Measurements from ENCODE around the gene LILRA2. TPM values are rescaled to one million over a fixed set of nuclear protein-coding genes. Genes with fewer than 3 reads are reported as not detected.
"Not testable (repeated sequence)": the region's sequence is repeated elsewhere in the genome, so short reads cannot be mapped to it uniquely, and the experiment has no call there.

LILRA2 gene
- polyA plus RNA-seq, 3 donors, result 0.55 to 0.92 (median 0.58) TPM

DNA sequence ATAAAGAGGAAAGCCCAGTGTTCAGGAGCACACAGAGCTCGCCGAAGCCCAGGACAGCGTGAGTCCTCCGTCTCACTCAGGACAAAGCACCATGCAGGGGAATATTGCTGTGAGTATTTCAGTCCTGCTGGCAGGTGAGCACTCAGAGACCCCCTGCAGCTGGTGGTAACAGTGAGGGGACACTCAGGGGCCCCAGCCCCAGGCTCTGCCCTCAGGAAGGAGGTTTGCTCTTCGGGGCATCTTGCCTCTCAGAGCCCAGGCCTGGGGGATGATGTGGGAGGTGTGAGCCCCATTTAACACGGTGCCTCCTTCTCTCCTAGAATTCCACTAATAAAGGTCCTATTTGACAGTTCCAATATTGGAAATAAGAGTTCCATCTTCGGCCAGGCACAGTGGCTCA lies 34.6 kb downstream of the LILRA2 start:
- DNase-seq (ENCODE audit: low read depth in 3 of 3, low spot score in 2 of 3), result no peak

DNA sequence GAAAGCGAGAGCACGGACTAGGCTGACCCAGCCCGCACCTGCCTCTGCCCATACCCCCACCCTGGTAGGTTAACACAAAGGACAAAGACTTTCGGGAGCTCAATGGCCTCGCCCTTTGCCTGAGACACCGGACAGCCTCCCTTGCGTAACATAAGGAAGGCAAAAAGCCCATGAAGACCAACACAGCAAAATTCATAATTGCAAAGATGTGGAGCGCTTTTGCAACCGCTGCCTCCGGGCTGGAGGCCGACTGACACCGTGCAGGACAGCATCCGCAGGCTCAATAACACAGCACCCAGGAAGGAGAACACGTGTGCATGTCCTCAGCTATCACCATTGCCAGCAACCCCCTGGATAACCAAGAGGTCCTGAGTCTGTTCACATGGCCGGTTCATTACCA lies 35.2 kb downstream of the LILRA2 start:
- DNase-seq (ENCODE audit: low read depth in 3 of 3, low spot score in 2 of 3), result no peak

DNA sequence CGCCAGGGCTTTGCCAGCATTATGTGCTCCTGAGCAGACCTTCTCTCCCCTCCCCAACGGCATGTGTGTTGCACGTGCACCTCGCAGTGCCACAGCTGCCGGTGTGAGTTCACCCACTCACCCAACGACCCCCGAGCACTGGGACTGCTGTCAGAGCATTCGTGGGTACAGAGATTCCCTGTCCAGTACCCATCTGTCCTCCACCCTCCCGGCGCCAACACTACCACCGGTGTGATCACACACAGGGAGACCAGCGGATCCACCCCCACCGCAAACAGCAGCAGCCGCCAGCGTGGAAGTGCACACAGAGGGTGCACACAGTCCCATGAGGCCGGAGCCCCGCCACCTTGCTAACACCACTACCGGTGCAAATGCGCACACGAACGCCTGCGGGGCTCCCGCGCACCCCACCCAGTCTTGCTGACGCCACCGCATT lies 35.8 kb downstream of the LILRA2 start:
- DNase-seq (ENCODE audit: low read depth in 3 of 3, low spot score in 2 of 3), result no peak

DNA sequence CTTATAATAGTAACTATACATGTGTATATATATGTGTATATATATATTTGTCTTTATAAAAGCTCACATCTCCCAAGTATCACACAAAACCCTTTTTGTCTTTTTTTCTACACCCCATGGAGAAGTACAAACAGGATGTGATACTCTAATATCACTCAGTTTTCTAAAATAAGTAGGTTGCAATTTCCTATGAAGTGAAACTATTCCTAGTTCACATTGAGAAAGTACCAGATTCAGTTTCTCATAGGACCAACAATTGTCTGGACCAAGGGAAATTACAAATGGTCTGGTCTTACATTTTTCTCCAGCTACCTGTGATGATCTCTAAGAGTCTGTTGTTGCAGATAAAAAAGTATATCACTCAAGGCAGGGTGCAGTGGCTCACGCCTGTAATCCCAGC lies 38.8 kb downstream of the LILRA2 start:
- DNase-seq (ENCODE audit: low read depth in 3 of 3, low spot score in 2 of 3), result no peak

DNA sequence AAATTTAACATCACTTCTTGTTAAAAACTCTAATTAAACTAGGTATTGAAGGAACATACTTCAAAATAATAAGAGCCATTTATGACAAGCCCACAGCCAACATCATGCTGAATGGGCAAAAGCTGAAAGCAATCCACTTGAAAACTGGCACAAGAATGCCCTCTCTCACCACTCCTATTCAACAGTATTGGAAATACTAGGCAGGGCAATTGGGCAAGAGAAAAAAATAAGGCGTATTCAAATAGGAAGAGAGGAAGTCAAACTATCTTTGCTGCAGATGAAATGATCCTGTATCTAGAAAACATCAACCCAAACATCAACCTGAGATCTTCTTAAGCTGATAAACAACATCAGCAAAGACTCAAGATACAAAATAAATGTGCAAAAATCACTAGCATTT lies 41.1 kb downstream of the LILRA2 start:
- DNase-seq (ENCODE audit: low read depth in 3 of 3, low spot score in 2 of 3), result no peak

DNA sequence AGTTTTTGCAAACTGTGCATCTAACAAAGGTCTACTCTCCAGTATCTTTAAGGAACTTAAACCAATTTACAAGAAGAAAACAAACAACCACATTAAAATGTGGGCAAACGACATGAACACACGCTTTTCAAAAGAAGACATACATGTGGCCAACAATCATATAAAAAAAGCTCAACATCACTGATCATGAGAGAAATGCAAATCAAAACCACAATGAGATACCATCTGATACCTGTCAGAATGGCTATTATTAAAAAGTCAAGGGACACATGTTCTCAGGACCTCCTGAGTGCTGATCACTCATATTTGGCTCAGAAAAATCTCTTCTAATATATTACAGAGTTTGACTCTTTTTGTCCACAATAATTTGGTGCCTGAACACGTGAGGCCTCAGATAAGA lies 42.5 kb downstream of the LILRA2 start:
- no peak for DNase-seq (ENCODE audit: low read depth in 3 of 3, low spot score in 2 of 3)

DNA sequence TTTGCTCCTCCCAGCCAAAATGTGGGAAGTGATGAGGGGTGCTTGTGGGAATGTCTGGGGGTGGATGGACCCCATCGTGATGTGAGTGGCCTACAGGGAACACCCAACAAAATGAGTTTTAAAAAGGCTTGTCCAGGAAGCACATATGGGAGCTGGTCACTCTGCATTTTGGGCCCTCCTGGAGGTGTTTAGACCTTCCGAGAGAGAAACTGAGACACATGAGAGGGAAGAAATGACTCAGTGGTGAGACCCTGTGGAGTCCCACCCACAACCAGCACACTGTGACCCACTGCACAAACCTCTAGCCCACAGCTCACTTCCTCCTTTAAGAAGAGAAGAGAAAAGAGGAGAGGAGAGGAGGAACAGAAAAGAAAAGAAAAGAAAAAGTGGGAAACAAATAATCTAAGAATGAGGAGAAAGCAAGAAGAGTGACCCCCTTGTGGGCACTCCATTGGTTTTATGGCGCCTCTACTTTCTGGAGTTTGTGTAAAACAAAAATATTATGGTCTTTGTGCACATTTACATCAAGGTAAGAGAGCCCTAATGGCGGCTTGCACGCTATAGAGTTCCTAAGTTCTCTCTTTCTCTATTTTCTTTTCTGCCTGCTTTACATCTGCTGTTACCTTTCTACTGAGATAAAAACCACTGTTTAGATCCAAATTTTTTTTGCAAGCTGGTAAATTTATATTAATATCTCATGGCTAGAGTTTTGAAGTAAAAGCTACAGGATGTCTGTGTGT lies 43.4 kb downstream of the LILRA2 start:
- DNase-seq (ENCODE audit: low read depth in 3 of 3, low spot score in 2 of 3), result no peak

DNA sequence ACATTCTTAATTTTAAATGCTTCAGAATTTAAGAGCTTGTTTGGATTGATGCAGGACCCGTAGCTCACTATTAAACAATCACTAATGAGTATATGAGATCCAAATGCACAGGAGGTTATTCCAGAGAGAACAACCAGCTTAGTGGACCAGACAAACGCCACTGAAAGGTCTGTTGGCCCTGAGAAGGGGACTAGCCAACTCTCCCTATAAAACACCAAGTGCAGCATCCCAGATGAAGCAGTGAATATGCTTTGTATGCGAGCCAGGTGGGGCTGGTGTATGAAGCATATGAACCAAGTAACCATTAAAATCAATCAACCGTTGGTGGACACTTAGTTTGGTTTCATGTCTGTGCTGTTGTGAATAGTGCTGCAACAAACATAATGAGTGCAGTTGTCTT lies 46.9 kb downstream of the LILRA2 start:
- no peak for DNase-seq (ENCODE audit: low read depth in 3 of 3, low spot score in 2 of 3)

DNA sequence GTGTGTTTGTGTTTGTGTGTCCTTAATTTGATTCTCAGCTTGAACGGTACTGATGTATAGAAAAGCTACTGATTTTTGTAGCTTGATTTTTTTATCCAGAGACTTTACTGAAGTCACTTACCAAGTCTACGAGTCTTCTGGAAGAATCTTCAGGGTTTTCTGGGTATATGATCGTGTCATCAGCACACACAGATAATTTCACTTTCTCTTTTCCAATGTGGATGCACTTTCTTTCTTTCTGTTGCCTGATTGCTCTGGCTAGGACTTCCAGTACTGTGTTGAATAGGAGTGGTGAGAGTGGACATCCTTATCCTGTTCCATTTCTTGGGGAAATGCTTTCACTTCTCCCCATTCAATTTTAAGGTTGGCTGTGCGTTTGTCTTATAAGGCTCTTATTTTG lies 48.8 kb downstream of the LILRA2 start:
- DNase-seq (ENCODE audit: low read depth in 3 of 3, low spot score in 2 of 3), result no peak

DNA sequence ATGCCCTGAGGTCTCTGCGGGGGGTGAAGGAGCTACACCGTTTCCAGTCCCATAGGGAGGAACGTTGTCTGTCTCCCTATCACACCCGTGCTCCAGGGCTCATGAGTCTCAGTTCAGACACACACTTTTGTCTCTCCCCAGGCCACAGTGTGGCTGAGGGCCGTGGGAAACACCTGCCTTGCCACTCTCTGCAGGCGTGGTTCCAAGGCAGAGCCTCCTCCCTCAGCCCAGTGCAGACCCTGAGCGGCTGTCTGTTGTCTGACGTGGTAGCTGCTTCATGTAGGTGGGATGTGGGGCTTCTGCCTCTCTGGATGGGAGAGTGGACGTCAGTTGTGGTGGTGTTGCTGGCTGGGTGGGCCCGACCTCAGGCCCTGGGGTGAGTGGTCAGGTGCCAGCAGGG lies 50.6 kb downstream of the LILRA2 start:
- DNase-seq (ENCODE audit: low read depth in 3 of 3, low spot score in 2 of 3), result not testable (repeated sequence)

DNA sequence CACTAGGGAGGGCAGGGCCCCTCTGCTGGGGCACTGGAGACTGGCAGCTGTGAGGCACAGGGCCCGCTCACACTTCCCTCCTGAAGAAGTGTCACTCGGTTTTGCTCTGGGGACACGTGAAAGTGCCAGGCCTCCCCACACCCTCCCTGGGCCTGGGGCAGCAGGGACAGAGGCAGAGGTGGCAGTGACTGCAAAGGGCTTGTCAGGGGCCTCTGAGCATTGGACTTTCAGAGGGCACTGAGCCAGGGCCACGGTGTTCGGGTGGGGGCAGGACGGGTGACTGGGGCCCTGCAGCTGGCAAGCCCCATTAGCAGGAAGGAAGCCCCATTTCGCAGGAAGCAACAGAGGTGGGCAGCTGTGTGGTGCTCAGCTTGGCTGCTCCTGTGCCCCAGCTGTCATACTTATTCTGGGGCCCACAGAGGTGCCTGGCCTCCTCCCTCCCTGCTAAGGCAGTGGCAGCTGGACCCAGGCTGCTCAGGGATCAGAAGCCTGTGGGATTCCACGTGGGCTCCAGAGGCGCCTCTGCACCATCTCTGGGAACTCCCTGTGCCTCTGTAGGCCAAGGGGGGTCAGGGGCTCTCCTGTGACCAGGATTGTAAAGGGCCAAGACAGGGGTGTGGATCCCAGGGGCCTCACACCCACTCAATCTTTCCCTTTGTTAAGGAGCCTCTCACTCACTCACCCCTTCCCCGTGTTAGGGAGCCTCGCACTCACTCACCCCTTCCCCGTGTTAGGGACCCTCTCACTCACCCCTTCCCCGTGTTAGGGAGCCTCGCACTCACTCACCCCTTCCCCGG lies 51.5 kb downstream of the LILRA2 start:
- DNase-seq (ENCODE audit: low read depth in 3 of 3, low spot score in 2 of 3), result not testable (repeated sequence)

DNA sequence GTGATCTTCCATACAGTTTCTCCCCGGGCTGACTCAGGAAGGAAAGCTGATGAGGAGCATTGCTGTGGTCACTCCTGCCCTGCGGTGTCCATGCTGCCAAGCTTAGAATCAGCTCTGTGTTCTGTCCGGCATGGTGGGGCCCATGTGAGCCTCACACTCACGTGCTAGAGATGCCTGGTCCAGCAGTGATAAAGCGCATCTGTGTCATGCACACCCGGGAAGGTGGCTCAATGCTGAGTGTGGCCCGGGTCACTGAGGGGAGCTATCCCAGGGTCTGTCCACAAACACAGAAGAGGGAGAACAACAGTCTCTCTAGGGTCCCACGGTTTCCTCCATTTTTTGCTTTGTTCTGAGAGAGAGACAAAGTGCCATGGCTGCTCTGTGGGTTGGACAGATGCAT lies 53.2 kb downstream of the LILRA2 start:
- DNase-seq (ENCODE audit: low read depth in 3 of 3, low spot score in 2 of 3), result no peak

DNA sequence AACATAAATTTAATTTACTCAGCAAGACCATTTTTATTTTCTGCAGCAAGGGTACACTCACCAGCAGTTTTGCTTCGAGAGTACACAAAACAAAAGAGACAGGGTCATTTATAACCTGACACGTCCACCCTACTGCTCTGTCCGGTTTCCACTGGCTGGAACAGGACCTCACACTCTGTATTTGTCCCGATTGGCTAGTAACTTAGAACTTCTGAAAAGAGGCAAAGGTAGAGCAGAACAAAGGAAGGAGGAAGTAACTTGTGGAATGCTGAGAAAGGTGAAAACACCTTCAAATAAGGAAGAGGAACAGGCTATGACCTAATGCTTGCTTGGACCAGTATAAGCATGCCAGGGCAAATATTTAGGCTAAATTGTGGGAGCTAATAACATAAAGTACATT lies 54.3 kb downstream of the LILRA2 start:
- DNase-seq (ENCODE audit: low read depth in 3 of 3, low spot score in 2 of 3), result not testable (repeated sequence)

DNA sequence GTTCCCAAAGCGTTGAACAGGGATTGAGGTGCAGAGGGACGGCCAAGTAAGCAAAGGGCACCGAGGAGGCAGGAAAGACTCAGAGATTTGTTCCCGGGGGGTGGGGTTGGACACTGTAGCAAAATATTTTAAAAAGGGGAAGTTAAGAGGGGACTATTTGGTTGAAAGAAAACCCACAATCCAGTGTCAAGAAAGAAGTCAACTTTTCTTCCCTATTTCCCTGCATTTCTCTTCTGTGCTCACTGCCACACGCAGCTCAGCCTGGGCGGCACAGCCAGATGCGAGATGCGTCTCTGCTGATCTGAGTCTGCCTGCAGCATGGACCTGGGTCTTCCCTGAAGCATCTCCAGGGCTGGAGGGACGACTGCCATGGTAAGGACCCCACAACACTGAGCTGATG lies 56.7 kb downstream of the LILRA2 start, which contains the start of gene LILRB1:
TSS of gene LILRB1 (plus strand) at position 223 of the 400 bp plus-strand sequence. CDS start 590 bp downstream, outside the sequence.
- DNase-seq (ENCODE audit: low read depth in 3 of 3, low spot score in 2 of 3), result not testable (repeated sequence)

DNA sequence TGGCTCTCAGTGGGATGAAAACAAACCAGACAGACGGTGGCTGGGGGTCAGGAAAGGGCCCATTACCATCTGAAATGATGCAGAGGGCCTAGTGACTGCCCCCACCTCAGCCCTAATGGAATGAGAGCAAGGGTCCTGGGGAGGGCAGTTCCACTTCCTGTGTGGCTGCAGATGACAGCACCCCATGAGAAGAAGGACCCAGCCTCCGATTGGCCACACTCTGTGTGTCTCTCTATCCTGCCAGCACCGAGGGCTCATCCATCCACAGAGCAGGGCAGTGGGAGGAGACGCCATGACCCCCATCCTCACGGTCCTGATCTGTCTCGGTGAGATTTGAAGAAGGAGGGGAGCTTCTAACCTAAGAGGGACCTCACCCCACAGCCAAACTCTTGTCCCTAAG lies 57.2 kb downstream of the LILRA2 start:
- DNase-seq (ENCODE audit: low read depth in 3 of 3, low spot score in 2 of 3), result no peak

DNA sequence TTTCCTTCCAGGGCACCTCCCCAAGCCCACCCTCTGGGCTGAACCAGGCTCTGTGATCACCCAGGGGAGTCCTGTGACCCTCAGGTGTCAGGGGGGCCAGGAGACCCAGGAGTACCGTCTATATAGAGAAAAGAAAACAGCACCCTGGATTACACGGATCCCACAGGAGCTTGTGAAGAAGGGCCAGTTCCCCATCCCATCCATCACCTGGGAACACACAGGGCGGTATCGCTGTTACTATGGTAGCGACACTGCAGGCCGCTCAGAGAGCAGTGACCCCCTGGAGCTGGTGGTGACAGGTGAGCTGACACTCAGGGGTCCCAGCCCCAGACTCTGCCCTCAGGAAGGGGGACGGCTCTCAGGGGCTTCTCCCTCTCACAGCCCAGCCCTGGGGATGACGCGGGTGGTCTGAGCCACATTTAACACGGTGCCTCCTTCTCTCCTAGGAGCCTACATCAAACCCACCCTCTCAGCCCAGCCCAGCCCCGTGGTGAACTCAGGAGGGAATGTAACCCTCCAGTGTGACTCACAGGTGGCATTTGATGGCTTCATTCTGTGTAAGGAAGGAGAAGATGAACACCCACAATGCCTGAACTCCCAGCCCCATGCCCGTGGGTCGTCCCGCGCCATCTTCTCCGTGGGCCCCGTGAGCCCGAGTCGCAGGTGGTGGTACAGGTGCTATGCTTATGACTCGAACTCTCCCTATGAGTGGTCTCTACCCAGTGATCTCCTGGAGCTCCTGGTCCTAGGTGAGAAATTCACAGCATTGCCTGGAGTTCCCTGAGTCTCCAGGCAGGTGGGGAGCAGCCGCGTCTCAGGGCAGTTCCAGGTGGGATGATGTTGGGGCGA lies 58.1 kb downstream of the LILRA2 start:
- not testable (repeated sequence) for DNase-seq (ENCODE audit: low read depth in 3 of 3, low spot score in 2 of 3)

DNA sequence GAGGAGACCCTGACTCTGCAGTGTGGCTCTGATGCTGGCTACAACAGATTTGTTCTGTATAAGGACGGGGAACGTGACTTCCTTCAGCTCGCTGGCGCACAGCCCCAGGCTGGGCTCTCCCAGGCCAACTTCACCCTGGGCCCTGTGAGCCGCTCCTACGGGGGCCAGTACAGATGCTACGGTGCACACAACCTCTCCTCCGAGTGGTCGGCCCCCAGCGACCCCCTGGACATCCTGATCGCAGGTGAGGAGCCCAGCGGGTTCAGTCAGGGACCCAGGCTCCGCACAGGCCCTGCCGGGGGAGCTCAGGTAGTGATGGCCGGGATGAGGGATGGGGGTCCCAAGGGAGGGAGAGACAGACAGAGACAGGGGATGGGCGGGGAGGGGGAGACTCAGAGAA lies 58.9 kb downstream of the LILRA2 start:
- not testable (repeated sequence) for DNase-seq (ENCODE audit: low read depth in 3 of 3, low spot score in 2 of 3)

DNA sequence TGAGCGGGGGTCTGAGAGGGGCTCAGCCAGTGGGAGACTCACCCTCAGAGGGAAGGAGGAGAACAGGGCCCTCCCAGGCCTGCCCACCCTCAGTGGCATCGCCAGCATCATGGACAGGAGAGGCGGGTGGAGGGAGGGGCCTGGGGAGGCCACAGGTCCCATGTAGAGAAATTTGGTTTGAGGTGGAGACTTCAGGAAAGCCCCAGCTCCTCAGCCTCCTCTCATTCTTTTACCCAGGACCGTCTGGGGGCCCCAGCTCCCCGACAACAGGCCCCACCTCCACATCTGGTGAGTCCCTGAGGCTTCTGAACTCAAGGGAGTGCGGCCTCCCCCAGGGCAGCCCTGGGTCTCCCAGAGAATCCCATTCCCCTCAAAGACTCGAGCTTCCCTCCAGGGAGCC lies 59.8 kb downstream of the LILRA2 start:
- DNase-seq (ENCODE audit: low read depth in 3 of 3, low spot score in 2 of 3), result no peak

DNA sequence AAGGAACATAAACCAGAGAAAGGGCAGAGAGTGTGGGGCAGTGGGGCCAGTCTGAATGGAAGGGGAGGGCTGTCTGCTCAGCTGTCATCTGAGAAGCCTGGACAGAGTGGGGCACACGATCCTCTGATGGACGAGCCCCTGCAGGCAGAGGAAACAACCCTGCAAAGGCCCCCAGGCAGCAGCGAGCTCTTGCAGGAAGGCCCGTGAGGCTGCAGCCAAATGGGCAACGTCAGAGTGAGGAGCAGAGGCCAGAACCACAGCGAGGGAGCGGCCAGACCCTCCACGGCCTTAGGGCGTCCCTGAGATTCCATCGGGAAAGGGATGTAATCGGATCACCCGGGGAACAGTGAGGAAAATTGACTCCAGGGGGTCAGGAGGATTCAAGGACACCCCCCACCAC lies 62.5 kb downstream of the LILRA2 start:
- not testable (repeated sequence) for DNase-seq (ENCODE audit: low read depth in 3 of 3, low spot score in 2 of 3)

DNA sequence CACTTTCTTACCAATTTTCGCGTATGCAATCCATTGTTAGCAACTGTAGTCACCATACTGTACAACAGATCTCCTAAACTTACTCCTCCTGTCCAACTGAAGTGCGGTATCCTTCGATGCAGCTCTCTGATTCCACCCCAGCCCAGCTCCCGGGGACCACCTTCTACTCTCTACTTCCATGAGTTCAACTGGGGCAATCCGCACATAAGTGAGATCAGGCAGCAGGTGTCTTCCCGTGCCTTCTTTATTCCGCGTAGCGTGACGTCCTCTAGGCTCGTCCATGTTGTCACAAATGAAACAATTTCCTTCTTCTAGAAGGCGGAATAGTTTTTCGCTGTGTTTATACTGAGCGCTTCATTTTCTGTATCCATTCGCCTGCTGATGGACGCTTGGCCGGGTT lies 65.1 kb downstream of the LILRA2 start:
- no peak for DNase-seq (ENCODE audit: low read depth in 3 of 3, low spot score in 2 of 3)
